GM18505 (cell line): ENCODE data around the gene CACYBP.
"Not testable (repeated sequence)": the region's sequence is repeated elsewhere in the genome, so short reads cannot be mapped to it uniquely, and the experiment has no call there.

Experiments used
- ATAC-seq: cut with Tn5 transposase; IDR thresholded peaks from one replicate; pipeline ENCODE4 v1.9.1; 2021; ENCODE audit not compliant: unreplicated experiment
- POLR2A ChIP-seq: IDR thresholded peaks from 4 replicates; pipeline ENCODE4 v1.6.1; 2011; ENCODE audit warnings: borderline replicate concordance; ENCODE audit not compliant: insufficient read depth, insufficient read length; ENCODE audit errors: extremely low read depth

CACYBP gene

GRCh38 chr1:175005085-175005783 lies 5.5 kb downstream of the CACYBP start:
- no peak for ATAC-seq
- no peak for TF ChIP-seq POLR2A

DNA sequence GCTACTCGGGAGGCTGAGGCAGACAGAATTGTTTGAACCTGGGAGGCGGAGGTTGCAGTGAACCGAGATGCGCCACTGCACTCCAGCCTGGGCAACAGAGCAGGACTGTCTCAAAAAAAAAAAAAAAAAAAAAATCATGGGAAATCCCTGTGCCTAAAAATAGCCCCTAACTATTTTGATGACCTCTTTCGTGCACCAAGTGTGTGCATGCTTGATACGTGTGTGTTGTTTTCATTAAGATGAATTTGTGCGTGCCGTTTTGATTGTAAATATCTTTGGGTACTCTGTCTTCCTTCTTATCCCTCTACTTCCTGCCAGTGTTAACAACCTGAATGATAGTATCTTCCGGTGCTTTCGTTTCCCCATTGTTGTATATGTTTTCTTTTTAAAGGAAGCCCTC lies 9.8 kb downstream of the CACYBP start:
- TF ChIP-seq POLR2A: no peak

DNA sequence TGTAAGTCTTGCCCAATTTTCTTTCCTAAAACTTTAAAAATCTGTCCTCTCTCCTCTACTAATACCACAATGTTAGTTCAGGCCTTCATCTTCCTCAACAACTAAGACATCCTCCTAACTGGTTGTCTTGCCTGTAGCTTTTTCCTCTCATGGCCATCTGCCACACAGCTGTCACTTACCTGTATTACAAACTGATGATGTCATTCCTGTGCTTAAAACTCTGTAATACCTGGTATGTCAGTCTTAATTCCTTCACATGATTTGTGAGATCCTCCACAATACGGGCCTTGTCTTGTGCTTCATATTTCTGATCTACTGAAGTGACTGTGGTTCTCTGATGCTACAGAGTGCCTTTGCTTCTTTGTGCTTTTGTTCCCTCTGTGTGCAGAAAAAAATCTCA lies 13.7 kb downstream of the CACYBP start:
- TF ChIP-seq POLR2A: no peak
- ATAC-seq: no peak

More for the DNA sequence above, 9.8 kb downstream of the CACYBP start:
- ATAC-seq: no peak

DNA sequence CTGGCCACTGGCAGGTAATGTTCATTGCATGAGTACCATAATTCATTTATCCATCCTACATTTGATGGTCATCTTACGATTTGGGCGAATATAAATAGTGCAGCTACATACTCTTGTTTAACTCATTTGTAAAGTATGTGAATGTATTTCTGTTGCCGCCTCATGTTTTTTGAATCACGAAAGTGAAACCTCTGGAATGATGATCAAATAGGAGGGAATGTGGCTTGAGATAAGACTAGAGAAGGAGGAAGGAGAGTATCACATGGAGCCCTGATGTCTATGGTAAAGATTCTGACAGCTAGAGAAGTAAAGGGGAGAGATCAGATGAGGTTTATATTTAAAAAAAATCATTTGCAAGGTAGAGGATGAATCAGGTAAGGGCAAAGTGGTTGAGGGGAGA lies 15.5 kb downstream of the CACYBP start:
- TF ChIP-seq POLR2A: no peak
- ATAC-seq: no peak

DNA sequence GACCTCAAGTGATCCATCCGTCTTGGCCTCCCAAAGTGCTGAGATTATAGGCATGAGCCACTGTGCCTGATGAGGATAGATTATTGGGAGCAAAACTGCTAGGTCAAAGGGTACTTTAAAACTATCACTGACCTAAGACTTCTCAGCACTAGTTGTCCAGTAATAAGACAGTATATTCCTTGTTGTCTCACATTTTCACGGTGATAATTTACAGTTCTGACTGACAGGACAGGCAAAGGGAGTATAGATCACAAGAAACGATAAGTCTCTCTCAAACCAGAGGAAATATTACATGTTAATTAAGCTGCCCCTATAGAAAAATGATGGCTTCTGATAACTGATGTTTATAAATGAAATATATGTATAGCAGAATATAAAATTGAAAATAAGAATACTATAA lies 19.8 kb downstream of the CACYBP start:
- no peak for ATAC-seq
- no peak for TF ChIP-seq POLR2A

DNA sequence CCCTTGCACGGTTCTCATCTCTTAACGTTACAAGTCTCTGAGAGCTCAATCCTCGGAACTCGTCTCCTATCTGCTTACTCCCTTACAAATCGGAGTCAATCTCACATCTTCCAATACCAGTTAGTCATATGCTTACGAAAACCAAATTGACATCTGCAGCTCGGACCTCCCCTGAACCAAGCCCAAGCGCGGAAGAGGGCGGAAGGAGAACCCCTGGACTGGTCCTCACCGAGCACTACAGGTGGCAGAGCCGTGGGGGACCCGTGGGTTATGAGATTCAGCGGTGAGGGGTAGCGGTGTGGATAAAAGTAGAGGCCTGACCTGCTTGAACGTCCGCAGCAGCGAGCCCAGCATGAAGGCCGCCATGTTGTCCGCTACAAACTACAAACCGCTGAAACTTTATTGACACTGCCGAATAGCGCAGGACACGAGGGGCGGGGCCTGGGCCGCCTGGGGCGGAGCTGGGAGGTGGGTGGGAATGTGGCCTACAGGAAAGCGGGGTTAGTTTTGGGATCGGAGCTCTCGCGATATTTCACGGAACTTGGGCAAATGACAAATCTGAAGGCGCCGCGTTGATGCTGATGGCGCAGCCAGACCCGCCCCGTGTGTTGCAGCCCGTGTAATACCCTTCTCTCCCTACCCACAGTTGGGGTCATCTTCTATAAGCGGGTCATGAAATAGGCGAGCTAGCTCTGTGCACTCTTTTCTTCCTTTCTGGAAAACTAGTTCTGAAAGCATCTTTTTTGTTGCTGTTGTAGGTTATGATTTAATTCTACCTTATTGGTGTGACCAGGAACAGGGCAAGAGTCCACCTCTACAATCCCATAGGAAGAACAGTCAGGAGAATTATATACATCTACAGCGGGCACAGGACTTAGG lies 23.5 kb downstream of the CACYBP start, which contains the start of gene MRPS14:
Gene MRPS14 (minus strand): TSS at position 383 of the 879 bp plus-strand sequence. CDS start 17 bp downstream, at position 366.
- ATAC-seq: peak; percentile 89
- TF ChIP-seq POLR2A: peak; percentile 94

GRCh38 chr1:175023922-175024242 lies 24.1 kb downstream of the CACYBP start:
- not testable (repeated sequence) for ATAC-seq

DNA sequence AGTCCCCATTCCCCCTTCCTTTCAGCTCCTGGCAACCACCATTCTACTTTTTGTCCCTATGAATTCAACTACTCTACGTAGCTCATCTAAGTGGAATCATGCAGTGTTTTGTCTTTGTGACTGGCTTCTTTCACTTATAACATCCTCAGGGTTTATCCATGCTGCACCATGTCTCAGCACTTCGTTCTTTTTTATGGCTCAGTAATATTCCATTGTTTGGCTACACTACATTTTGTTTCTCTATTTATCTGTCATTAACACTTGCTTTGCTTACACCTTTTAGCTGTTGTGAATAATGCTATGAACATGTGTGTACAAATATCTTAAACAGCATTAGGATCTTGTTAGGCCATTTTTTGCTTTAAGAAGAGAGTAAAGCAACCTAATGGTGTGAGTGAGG lies 25.0 kb downstream of the CACYBP start:
- TF ChIP-seq POLR2A: no peak
- no peak for ATAC-seq

GRCh38 chr1:175033953-175034352 lies 34.2 kb downstream of the CACYBP start:
- ATAC-seq: no peak
- TF ChIP-seq POLR2A: no peak

- no peak for TF ChIP-seq POLR2A
- ATAC-seq: no peak
Measured at GRCh38 chr1:175034775-175035174, 35.0 kb downstream of the CACYBP start.

GRCh38 chr1:175035865-175036264 lies 36.1 kb downstream of the CACYBP start:
- no peak for ATAC-seq
- TF ChIP-seq POLR2A: no peak

GRCh38 chr1:175036476-175036875 lies 36.7 kb downstream of the CACYBP start:
- no peak for TF ChIP-seq POLR2A
- ATAC-seq: no peak

GRCh38 chr1:175037416-175037815 lies 37.7 kb downstream of the CACYBP start:
- TF ChIP-seq POLR2A: no peak
- no peak for ATAC-seq

- no peak for TF ChIP-seq POLR2A
- no peak for ATAC-seq
Measured at GRCh38 chr1:175040324-175040879, 40.7 kb downstream of the CACYBP start.
